HG03064 (cell line): ENCODE data around the gene MYO3B.
A peak's percentile ranks its signal among the peaks of the same experiment; 100 is the strongest.

ENCODE experiments used
- ATAC-seq: cut with Tn5 transposase; IDR thresholded peaks from one replicate; pipeline ENCODE4 v1.9.1; 2021; ENCODE audit warnings: low read depth; ENCODE audit not compliant: unreplicated experiment

The MYO3B gene

GRCh38 chr2:170162271-170162632 is 15.7 kb upstream of the MYO3B start:
- no peak for ATAC-seq

GRCh38 chr2:170163411-170164065 is 14.4 kb upstream of the MYO3B start:
- no peak for ATAC-seq

- no peak for ATAC-seq
These were observed 12.8 kb upstream of the MYO3B start for GRCh38 chr2:170165129-170165528.

GRCh38 chr2:170166735-170167134 is 11.2 kb upstream of the MYO3B start:
- ATAC-seq: no peak

- ATAC-seq: no peak
These were observed 7.5 kb upstream of the MYO3B start for GRCh38 chr2:170170281-170171040.

GRCh38 chr2:170176212-170176611 is 1.7 kb upstream of the MYO3B start:
- ATAC-seq: no peak

GRCh38 chr2:170180031-170180566 is 2.2 kb downstream of the MYO3B start:
- ATAC-seq: peak; percentile 72

- no peak for ATAC-seq
These were observed 3.7 kb downstream of the MYO3B start for GRCh38 chr2:170181602-170182001.

GRCh38 chr2:170185319-170185718 is 7.4 kb downstream of the MYO3B start:
- ATAC-seq: no peak

GRCh38 chr2:170189757-170190156 is 11.8 kb downstream of the MYO3B start:
- no peak for ATAC-seq

GRCh38 chr2:170190172-170190571 is 12.2 kb downstream of the MYO3B start:
- no peak for ATAC-seq

GRCh38 chr2:170191166-170191866 is 13.4 kb downstream of the MYO3B start:
- ATAC-seq: no peak

GRCh38 chr2:170196963-170197362 is 19.0 kb downstream of the MYO3B start:
- ATAC-seq: no peak

- no peak for ATAC-seq
These were observed 23.3 kb downstream of the MYO3B start for GRCh38 chr2:170201275-170201674.

GRCh38 chr2:170201734-170202393 is 23.9 kb downstream of the MYO3B start:
- ATAC-seq: no peak

GRCh38 chr2:170202437-170202836 is 24.5 kb downstream of the MYO3B start:
- no peak for ATAC-seq

- ATAC-seq: no peak
These were observed 26.5 kb downstream of the MYO3B start for GRCh38 chr2:170204298-170204951.

- no peak for ATAC-seq
These were observed 28.3 kb downstream of the MYO3B start for GRCh38 chr2:170206246-170206645.

GRCh38 chr2:170206805-170207407 is 29.0 kb downstream of the MYO3B start:
- no peak for ATAC-seq

- no peak for ATAC-seq
These were observed 30.0 kb downstream of the MYO3B start for GRCh38 chr2:170207901-170208300.
